NCI-H1092 (cell line): Measurements from ENCODE around the gene DVL1.

Source experiments
- DNase-seq: peaks from one replicate; lab custom pipeline; 2025; lab: John Stamatoyannopoulos, UW

DVL1 gene

GRCh38 chr1:1356796-1357401, 7.7 kb upstream of the DVL1 start:
- DNase-seq: no peak

GRCh38 chr1:1356166-1356795, 7.1 kb upstream of the DVL1 start:
- DNase-seq: no peak

- no peak for DNase-seq
Measured at GRCh38 chr1:1355416-1355815, 6.2 kb upstream of the DVL1 start.

GRCh38 chr1:1354271-1355247, 5.3 kb upstream of the DVL1 start:
- no peak for DNase-seq

GRCh38 chr1:1353389-1354151, 4.4 kb upstream of the DVL1 start:
- DNase-seq: no peak

GRCh38 chr1:1352786-1353388, 3.7 kb upstream of the DVL1 start:
- DNase-seq: no peak

GRCh38 chr1:1351511-1352427, 2.6 kb upstream of the DVL1 start:
- no peak for DNase-seq

- no peak for DNase-seq
Measured at GRCh38 chr1:1348420-1349255, 580 bp downstream of the DVL1 start.

- no peak for DNase-seq
Measured at GRCh38 chr1:1347663-1348419, 1.4 kb downstream of the DVL1 start.

- no peak for DNase-seq
Measured at GRCh38 chr1:1347026-1347595, 2.1 kb downstream of the DVL1 start.

GRCh38 chr1:1346501-1346890, 2.7 kb downstream of the DVL1 start:
- DNase-seq: no peak

- DNase-seq: no peak
Measured at GRCh38 chr1:1345860-1346500, 3.2 kb downstream of the DVL1 start.

- no peak for DNase-seq
Measured at GRCh38 chr1:1345384-1345783, 3.8 kb downstream of the DVL1 start.

GRCh38 chr1:1344655-1345361, 4.4 kb downstream of the DVL1 start:
- DNase-seq: no peak

GRCh38 chr1:1343811-1344421, 5.3 kb downstream of the DVL1 start:
- DNase-seq: no peak

- DNase-seq: no peak
Measured at GRCh38 chr1:1342584-1343115, 6.6 kb downstream of the DVL1 start.

- DNase-seq: no peak
Measured at GRCh38 chr1:1342061-1342562, 7.1 kb downstream of the DVL1 start.
